BLaER1 treated with 17β-estradiol and CSF1 and Interleukin-3, amounts not matched to agents 10 nM and 100 nM (cell line): ENCODE measurements around the gene MAGI2.

Experiments used
- H3K27ac ChIP-seq, 11 experiments: shearing (Covaris generic); formaldehyde crosslinking; 2 replicates each; pipeline ENCODE4 v1.8.1; 2022
- H3K27me3 ChIP-seq, 11 experiments: shearing (Covaris generic); formaldehyde crosslinking; 2 replicates each; pipeline ENCODE4 v1.8.1; 2022
- H3K36me3 ChIP-seq, 11 experiments: shearing (Covaris generic); formaldehyde crosslinking; 2 replicates each; pipeline ENCODE4 v1.8.1; 2022
- H3K4me1 ChIP-seq, 10 experiments: shearing (Covaris generic); formaldehyde crosslinking; 2 replicates each; pipeline ENCODE4 v1.8.1; 2022
- H3K4me2 ChIP-seq, 11 experiments: shearing (Covaris generic); formaldehyde crosslinking; 2 replicates each; pipeline ENCODE4 v1.8.1; 2022
- H3K4me3 ChIP-seq, 10 experiments: shearing (Covaris generic); formaldehyde crosslinking; 2 replicates each; pipeline ENCODE4 v1.8.1; 2022
- H3K9ac ChIP-seq, 11 experiments: shearing (Covaris generic); formaldehyde crosslinking; 2 replicates each; pipeline ENCODE4 v1.8.1; 2022
- H3K9me3 ChIP-seq, 11 experiments: shearing (Covaris generic); formaldehyde crosslinking; replicated peaks in 1 of 11; 2 replicates each; pipeline ENCODE4 v1.8.1; 2022
- H4K20me1 ChIP-seq, 11 experiments: shearing (Covaris generic); formaldehyde crosslinking; 2 replicates each; pipeline ENCODE4 v1.8.1; 2022
- Cebpa-rat ChIP-seq, 11 experiments: shearing (Covaris generic); IDR thresholded peaks; 2 replicates each; pipeline ENCODE4 v1.8.1; 2022

The MAGI2 gene

GRCh38 chr7:78194611-78195010 lies 1258.9 kb downstream of the MAGI2 start:
- no peak overlapping the region for H3K9ac ChIP-seq
- no peaks in the 10 kb centered on the region for H3K36me3 ChIP-seq
- no peak overlapping the region for H3K4me3 ChIP-seq
- H3K4me2 ChIP-seq: no peak overlapping the region
- no peak overlapping the region for H3K27ac ChIP-seq
- no peaks in the 10 kb centered on the region for H3K27me3 ChIP-seq
- TF ChIP-seq Cebpa-rat (IDR thresholded peaks at IDR 0.05): no peak
- H4K20me1 ChIP-seq: no peaks in the 10 kb centered on the region
- H3K9me3 ChIP-seq: no peaks in the 10 kb centered on the region
- H3K4me1 ChIP-seq: peaks cover 0 to 34% (median 6%) of the 10 kb centered on the region in 10 experiments; a peak in 9 of 20 replicates

GRCh38 chr7:78191475-78192079 lies 1261.9 kb downstream of the MAGI2 start:
- Histone ChIP-seq H3K4me3 (no peak overlapping the region), H4K20me1 (no peaks in the 10 kb centered on the region), H3K27ac (no peak overlapping the region), H3K4me2 (no peak overlapping the region), H3K27me3 (no peaks in the 10 kb centered on the region), H3K9ac (no peak overlapping the region), H3K36me3 (no peaks in the 10 kb centered on the region), H3K9me3 (no peaks in the 10 kb centered on the region), H3K4me1 (peaks cover 0 to 8% (median 0%) of the 10 kb centered on the region in 10 experiments; a peak in 6 of 20 replicates)
- TF ChIP-seq Cebpa-rat (IDR thresholded peaks at IDR 0.05): no peak

GRCh38 chr7:78189762-78190161 lies 1263.7 kb downstream of the MAGI2 start:
- H3K9ac ChIP-seq: no peak overlapping the region
- no peaks in the 10 kb centered on the region for H3K36me3 ChIP-seq
- H3K4me2 ChIP-seq: no peak overlapping the region
- H3K27ac ChIP-seq: no peak overlapping the region
- H3K4me3 ChIP-seq: no peak overlapping the region
- H3K9me3 ChIP-seq: no peaks in the 10 kb centered on the region
- no peaks in the 10 kb centered on the region for H4K20me1 ChIP-seq
- no peak for TF ChIP-seq Cebpa-rat (IDR thresholded peaks at IDR 0.05)
- H3K4me1 ChIP-seq: no peaks in the 10 kb centered on the region
- no peaks in the 10 kb centered on the region for H3K27me3 ChIP-seq

- no peak overlapping the region for H3K4me3 ChIP-seq
- H4K20me1 ChIP-seq: no peaks in the 10 kb centered on the region
- no peak overlapping the region for H3K4me2 ChIP-seq
- no peaks in the 10 kb centered on the region for H3K4me1 ChIP-seq
- H3K9me3 ChIP-seq: no peaks in the 10 kb centered on the region
- no peaks in the 10 kb centered on the region for H3K36me3 ChIP-seq
- TF ChIP-seq Cebpa-rat (IDR thresholded peaks at IDR 0.05): no peak
- no peak overlapping the region for H3K27ac ChIP-seq
- H3K27me3 ChIP-seq: no peaks in the 10 kb centered on the region
- no peak overlapping the region for H3K9ac ChIP-seq
Measured at GRCh38 chr7:78185149-78185745, 1268.2 kb downstream of the MAGI2 start.

GRCh38 chr7:78184299-78184698 lies 1269.2 kb downstream of the MAGI2 start:
- Histone ChIP-seq H3K9ac (no peak overlapping the region), H4K20me1 (no peaks in the 10 kb centered on the region), H3K4me1 (no peaks in the 10 kb centered on the region), H3K4me3 (no peak overlapping the region), H3K27ac (no peak overlapping the region), H3K27me3 (no peaks in the 10 kb centered on the region), H3K9me3 (no peaks in the 10 kb centered on the region), H3K36me3 (no peaks in the 10 kb centered on the region), H3K4me2 (no peak overlapping the region)
- TF ChIP-seq Cebpa-rat (IDR thresholded peaks at IDR 0.05): no peak

- Histone ChIP-seq H3K36me3 (no peaks in the 10 kb centered on the region), H3K4me3 (no peak overlapping the region), H3K9me3 (no peaks in the 10 kb centered on the region), H4K20me1 (no peaks in the 10 kb centered on the region), H3K9ac (no peak overlapping the region), H3K27ac (no peak overlapping the region), H3K27me3 (no peaks in the 10 kb centered on the region), H3K4me1 (peaks cover 0 to 8% (median 0%) of the 10 kb centered on the region in 10 experiments; a peak in 1 of 20 replicates), H3K4me2 (no peak overlapping the region)
- TF ChIP-seq Cebpa-rat (IDR thresholded peaks at IDR 0.05): no peak; a peak in 1 of 22 replicates
Measured at GRCh38 chr7:78179827-78180477, 1273.5 kb downstream of the MAGI2 start.

- Histone ChIP-seq H3K4me2 (no peak overlapping the region), H3K27ac (no peak overlapping the region), H3K9me3 (no peaks in the 10 kb centered on the region), H4K20me1 (no peaks in the 10 kb centered on the region), H3K27me3 (no peaks in the 10 kb centered on the region), H3K4me1 (peaks cover 0 to 8% (median 0%) of the 10 kb centered on the region in 10 experiments; a peak in 1 of 20 replicates), H3K4me3 (no peak overlapping the region), H3K9ac (no peak overlapping the region), H3K36me3 (no peaks in the 10 kb centered on the region)
- TF ChIP-seq Cebpa-rat (IDR thresholded peaks at IDR 0.05): no peak
Measured at GRCh38 chr7:78179211-78179610, 1274.3 kb downstream of the MAGI2 start.

GRCh38 chr7:78178319-78178718 lies 1275.1 kb downstream of the MAGI2 start:
- Histone ChIP-seq H3K27me3 (no peaks in the 10 kb centered on the region), H3K4me3 (no peak overlapping the region), H3K36me3 (no peaks in the 10 kb centered on the region), H3K4me1 (peaks cover 0 to 8% (median 0%) of the 10 kb centered on the region in 10 experiments; a peak in 1 of 20 replicates), H3K9me3 (no peaks in the 10 kb centered on the region), H3K9ac (no peak overlapping the region), H4K20me1 (no peaks in the 10 kb centered on the region), H3K4me2 (peak overlapping the region in 3 of 11 experiments; percentile 0 to 40 (median 14); a peak in 4 of 22 replicates), H3K27ac (no peak overlapping the region)
- TF ChIP-seq Cebpa-rat (IDR thresholded peaks at IDR 0.05): peak in 6 of 11 experiments; percentile 41 to 89 (median 72); a peak in 11 of 22 replicates

GRCh38 chr7:78176171-78176570 lies 1277.3 kb downstream of the MAGI2 start:
- no peak overlapping the region for H3K27ac ChIP-seq
- H3K4me3 ChIP-seq: no peak overlapping the region
- H3K4me2 ChIP-seq: no peak overlapping the region
- H4K20me1 ChIP-seq: no peaks in the 10 kb centered on the region
- no peak overlapping the region for H3K9ac ChIP-seq
- peaks cover 0 to 8% (median 0%) of the 10 kb centered on the region in 10 experiments; a peak in 1 of 20 replicates for H3K4me1 ChIP-seq
- H3K36me3 ChIP-seq: no peaks in the 10 kb centered on the region
- no peaks in the 10 kb centered on the region for H3K27me3 ChIP-seq
- no peak for TF ChIP-seq Cebpa-rat (IDR thresholded peaks at IDR 0.05)
- no peaks in the 10 kb centered on the region for H3K9me3 ChIP-seq
